ENCODE results near the gene SETD3.

The SETD3 gene

GRCh38 chr14:99468836-99469592 lies 11.6 kb downstream of the SETD3 start:
- Histone ChIP-seq H3K27ac (ENCODE audit: low read length) (no peak overlapping the region), H3K36me3 (replicated peaks; ENCODE audit: low read depth, low read length) (peaks cover 4% of the 10 kb centered on the region), H3K4me3 (ENCODE audit: low read length) (no peak overlapping the region), H3K4me2 (ENCODE audit: low read length) (no peak overlapping the region), H3K79me2 (ENCODE audit: low read length) (peaks cover 76% of the 10 kb centered on the region), H3K9me3 (ENCODE audit: insufficient read depth, low read length) (no peaks in the 10 kb centered on the region), H3K9ac (ENCODE audit: low read length) (no peak overlapping the region), H4K20me1 (ENCODE audit: insufficient read depth, low read length) (peaks cover 43% of the 10 kb centered on the region), H3K27me3 (ENCODE audit: low read depth, low read length) (no peaks in the 10 kb centered on the region), H2AFZ (ENCODE audit: low read depth, low read length) (no peak overlapping the region), H3K4me1 (ENCODE audit: low read length) (no peaks in the 10 kb centered on the region)
- TF ChIP-seq, protein P1, sequence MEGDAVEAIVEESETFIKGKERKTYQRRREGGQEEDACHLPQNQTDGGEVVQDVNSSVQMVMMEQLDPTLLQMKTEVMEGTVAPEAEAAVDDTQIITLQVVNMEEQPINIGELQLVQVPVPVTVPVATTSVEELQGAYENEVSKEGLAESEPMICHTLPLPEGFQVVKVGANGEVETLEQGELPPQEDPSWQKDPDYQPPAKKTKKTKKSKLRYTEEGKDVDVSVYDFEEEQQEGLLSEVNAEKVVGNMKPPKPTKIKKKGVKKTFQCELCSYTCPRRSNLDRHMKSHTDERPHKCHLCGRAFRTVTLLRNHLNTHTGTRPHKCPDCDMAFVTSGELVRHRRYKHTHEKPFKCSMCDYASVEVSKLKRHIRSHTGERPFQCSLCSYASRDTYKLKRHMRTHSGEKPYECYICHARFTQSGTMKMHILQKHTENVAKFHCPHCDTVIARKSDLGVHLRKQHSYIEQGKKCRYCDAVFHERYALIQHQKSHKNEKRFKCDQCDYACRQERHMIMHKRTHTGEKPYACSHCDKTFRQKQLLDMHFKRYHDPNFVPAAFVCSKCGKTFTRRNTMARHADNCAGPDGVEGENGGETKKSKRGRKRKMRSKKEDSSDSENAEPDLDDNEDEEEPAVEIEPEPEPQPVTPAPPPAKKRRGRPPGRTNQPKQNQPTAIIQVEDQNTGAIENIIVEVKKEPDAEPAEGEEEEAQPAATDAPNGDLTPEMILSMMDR (IDR thresholded peaks at IDR 0.05; ENCODE audit: low read depth, low read length): no peak
- no peak for TF ChIP-seq EZH2phosphoT487 (IDR thresholded peaks at IDR 0.05; ENCODE audit: low read depth)

- H3K9me3 ChIP-seq (ENCODE audit: insufficient read depth, low read length): no peaks in the 10 kb centered on the region
- H4K20me1 ChIP-seq (ENCODE audit: insufficient read depth, low read length): peaks cover 43% of the 10 kb centered on the region
- no peak overlapping the region for H2AFZ ChIP-seq (ENCODE audit: low read depth, low read length)
- H3K79me2 ChIP-seq (ENCODE audit: low read length): peaks cover 67% of the 10 kb centered on the region
- no peak overlapping the region for H3K4me3 ChIP-seq (ENCODE audit: low read length)
- no peaks in the 10 kb centered on the region for H3K27me3 ChIP-seq (ENCODE audit: low read depth, low read length)
- no peaks in the 10 kb centered on the region for H3K4me1 ChIP-seq (ENCODE audit: low read length)
- TF ChIP-seq EZH2phosphoT487 (IDR thresholded peaks at IDR 0.05; ENCODE audit: low read depth): no peak
- no peak overlapping the region for H3K9ac ChIP-seq (ENCODE audit: low read length)
- no peak overlapping the region for H3K4me2 ChIP-seq (ENCODE audit: low read length)
- no peak overlapping the region for H3K27ac ChIP-seq (ENCODE audit: low read length)
- H3K36me3 ChIP-seq (replicated peaks; ENCODE audit: low read depth, low read length): peaks cover 6% of the 10 kb centered on the region
Observed at GRCh38 chr14:99468081-99468480, 12.6 kb downstream of the SETD3 start.

GRCh38 chr14:99467336-99468078 lies 13.2 kb downstream of the SETD3 start:
- Histone ChIP-seq H3K36me3 (replicated peaks; ENCODE audit: low read depth, low read length) (peaks cover 10% of the 10 kb centered on the region), H2AFZ (ENCODE audit: low read depth, low read length) (no peak overlapping the region), H3K9ac (ENCODE audit: low read length) (no peak overlapping the region), H3K4me1 (ENCODE audit: low read length) (no peaks in the 10 kb centered on the region), H3K9me3 (ENCODE audit: insufficient read depth, low read length) (no peaks in the 10 kb centered on the region), H3K4me2 (ENCODE audit: low read length) (no peak overlapping the region), H3K27me3 (ENCODE audit: low read depth, low read length) (no peaks in the 10 kb centered on the region), H3K27ac (ENCODE audit: low read length) (no peak overlapping the region), H3K79me2 (ENCODE audit: low read length) (peaks cover 61% of the 10 kb centered on the region), H4K20me1 (ENCODE audit: insufficient read depth, low read length) (peaks cover 43% of the 10 kb centered on the region), H3K4me3 (ENCODE audit: low read length) (no peak overlapping the region)
- no peak for TF ChIP-seq EZH2phosphoT487 (IDR thresholded peaks at IDR 0.05; ENCODE audit: low read depth)
- TF ChIP-seq, protein P1 (IDR thresholded peaks at IDR 0.05; ENCODE audit: low read depth, low read length): no peak

DNA sequence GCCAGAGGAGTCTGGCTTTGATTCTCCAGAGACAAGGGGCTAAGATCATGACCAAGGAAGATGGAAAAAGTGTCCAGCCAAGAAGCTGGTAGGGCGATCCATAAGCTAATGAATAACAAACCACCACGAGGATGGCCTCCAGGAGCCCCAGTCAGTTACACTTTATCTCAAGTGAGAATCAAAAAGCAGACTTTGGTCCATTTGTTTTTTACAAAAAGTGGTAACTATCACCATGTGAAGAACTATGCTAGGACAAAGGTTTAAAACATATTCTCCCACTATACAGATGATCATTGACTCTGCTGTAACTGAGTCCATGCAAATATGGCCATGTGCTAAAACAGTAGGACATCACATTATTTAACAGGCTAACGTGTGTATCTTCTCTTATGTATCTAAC lies 13.9 kb downstream of the SETD3 start:
- H3K9ac ChIP-seq (ENCODE audit: low read length): no peak overlapping the region
- peaks cover 54% of the 10 kb centered on the region for H3K79me2 ChIP-seq (ENCODE audit: low read length)

More for the DNA sequence above, 13.9 kb downstream of the SETD3 start:
- H3K9me3 ChIP-seq (ENCODE audit: insufficient read depth, low read length): no peaks in the 10 kb centered on the region
- peaks cover 38% of the 10 kb centered on the region for H4K20me1 ChIP-seq (ENCODE audit: insufficient read depth, low read length)
- H3K4me3 ChIP-seq (ENCODE audit: low read length): no peak overlapping the region
- H3K36me3 ChIP-seq (replicated peaks; ENCODE audit: low read depth, low read length): peaks cover 17% of the 10 kb centered on the region
- H3K27me3 ChIP-seq (ENCODE audit: low read depth, low read length): no peaks in the 10 kb centered on the region
- TF ChIP-seq EZH2phosphoT487 (IDR thresholded peaks at IDR 0.05; ENCODE audit: low read depth): no peak
- TF ChIP-seq, protein P1 (IDR thresholded peaks at IDR 0.05; ENCODE audit: low read depth, low read length): no peak
- no peak overlapping the region for H3K4me2 ChIP-seq (ENCODE audit: low read length)
- H2AFZ ChIP-seq (ENCODE audit: low read depth, low read length): no peak overlapping the region
- no peaks in the 10 kb centered on the region for H3K4me1 ChIP-seq (ENCODE audit: low read length)
- no peak overlapping the region for H3K27ac ChIP-seq (ENCODE audit: low read length)

Measured in OCI-LY3 (cell line).